GM10248 (cell line): ENCODE data around the gene DIAPH2.

Experiments used
- CTCF ChIA-PET: fragments of 300-600 bp; sonication (Branson Sonifier 250); formaldehyde crosslinking; extraction: SDS; loops from one replicate; lab custom pipeline; 2021; ENCODE audit warnings: antibody characterized with exemption; lab: Yijun Ruan, JAX
- POLR2A ChIA-PET: fragments of 350-650 bp; sonication (Branson Sonifier 250); formaldehyde crosslinking; extraction: SDS; loops from one replicate; lab custom pipeline; 2020; ENCODE audit warnings: antibody characterized with exemption; lab: Yijun Ruan, JAX
- DNase-seq: peaks from one replicate; pipeline ENCODE4 v3.0.0; 2012; ENCODE audit errors: extremely low spot score
- CTCF ChIP-seq: IDR thresholded peaks from 2 replicates; pipeline ENCODE4 v1.5.1; 2012; ENCODE audit warnings: mild to moderate bottlenecking, low read depth; ENCODE audit errors: extremely low read depth, missing control alignments, control extremely low read depth

DIAPH2 gene

DNA sequence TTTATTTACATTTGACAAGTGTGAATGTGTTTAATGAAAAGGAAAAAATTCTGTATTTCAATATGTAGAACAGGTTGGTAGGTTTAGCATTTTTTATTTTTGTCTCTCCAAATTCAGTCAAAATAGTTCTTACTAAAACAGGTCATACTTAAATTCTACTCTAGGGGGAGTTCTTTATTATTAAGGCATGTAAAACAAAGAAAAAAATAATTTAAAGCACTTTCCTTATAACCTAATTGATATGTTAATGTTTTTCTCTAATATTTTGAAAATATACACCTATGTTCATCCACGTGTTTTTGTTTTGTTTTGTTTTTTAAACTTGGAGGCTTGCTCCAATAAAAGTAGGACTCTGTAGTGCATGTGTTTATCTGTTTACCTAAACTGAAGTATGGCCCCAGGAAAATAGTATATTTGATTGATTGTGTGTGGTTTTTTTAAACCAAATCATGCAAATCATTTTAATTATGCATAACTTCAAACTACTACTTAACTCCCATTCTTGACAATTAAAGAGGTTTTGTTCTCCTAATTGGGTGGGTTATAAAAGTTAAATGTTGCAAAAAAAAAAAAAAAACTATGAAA is 761.7 kb downstream of the DIAPH2 start:
- no peak for DNase-seq
- CTCF ChIA-PET: interaction anchor here (1.0 kb wide), 1 partner anchor 15 kb away, joined by 3 read pairs; no protein-coding TSS in a partner anchor
- POLR2A ChIA-PET: no interaction called here
- TF ChIP-seq CTCF: no peak

DNA sequence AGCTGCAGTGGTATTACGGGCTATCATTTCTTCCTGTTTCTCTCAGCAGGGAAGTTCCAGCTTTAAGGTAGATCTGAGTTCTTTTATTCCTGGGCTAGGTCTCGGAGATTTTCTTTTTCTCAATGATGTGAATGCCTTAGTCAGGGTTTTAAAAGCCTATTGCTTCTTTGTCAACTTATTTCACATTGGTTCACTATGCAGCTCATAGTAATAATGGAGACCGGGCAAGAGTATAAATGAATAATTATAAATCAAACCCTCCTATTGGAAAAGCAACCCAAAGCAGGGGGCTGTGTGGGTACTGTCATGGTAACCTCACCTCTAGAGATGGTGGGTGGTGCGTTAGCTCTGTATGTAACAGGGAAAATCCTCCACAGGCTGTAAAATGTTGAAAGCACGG is 762.7 kb downstream of the DIAPH2 start:
- no peak for DNase-seq
- TF ChIP-seq CTCF: no peak
- ChIA-PET CTCF (interaction anchor here (1.0 kb wide), 1 partner anchor 14 kb away, joined by 3 read pairs; no protein-coding TSS in a partner anchor), POLR2A (no interaction called here)

DNA sequence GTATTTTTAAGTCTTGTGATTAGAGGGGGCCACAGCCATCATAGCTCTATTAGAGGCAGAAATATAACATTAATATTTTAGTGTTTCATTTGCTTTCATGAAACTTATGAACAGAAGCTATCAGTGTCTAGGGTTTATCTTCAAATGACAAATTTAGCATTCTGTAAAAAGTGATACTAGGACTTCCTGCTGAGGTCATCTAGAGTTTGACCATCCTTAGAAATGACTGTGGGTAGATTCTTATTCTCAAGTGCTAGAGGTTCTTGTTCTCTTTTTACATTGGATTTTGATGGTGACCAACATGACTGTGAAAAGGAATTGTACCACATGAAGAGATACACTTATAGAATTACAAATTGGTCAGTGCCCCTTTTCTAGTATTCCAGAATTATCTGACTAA is 767.6 kb downstream of the DIAPH2 start:
- CTCF ChIA-PET: no interaction called here
- TF ChIP-seq CTCF: no peak
- no peak for DNase-seq
- POLR2A ChIA-PET: no interaction called here

GRCh38 chrX:97461763-97462162 is 777.1 kb downstream of the DIAPH2 start:
- ChIA-PET CTCF (interaction anchor here (0.9 kb wide), 1 partner anchor 15 kb away, joined by 3 read pairs; no protein-coding TSS in a partner anchor), POLR2A (no interaction called here)
- no peak for TF ChIP-seq CTCF
- no peak for DNase-seq

DNA sequence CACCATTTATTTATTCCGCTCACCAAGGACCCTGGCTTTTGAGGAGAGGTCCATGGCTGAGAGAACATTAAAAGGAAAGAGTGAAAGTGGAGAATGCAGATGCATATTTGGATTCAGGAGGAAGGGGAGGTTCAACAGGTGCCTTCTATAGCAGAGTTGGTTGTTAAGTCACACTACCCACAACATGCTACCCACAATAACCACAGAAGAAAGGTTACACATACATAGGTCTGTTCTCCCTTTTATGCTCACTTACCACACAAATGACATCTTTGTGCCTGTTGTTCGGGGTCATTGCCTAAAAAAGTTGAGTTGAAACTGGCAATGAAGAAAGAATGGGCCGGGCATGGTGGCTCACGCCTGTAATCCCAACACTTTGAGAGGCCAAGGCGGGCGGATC is 786.4 kb downstream of the DIAPH2 start:
- no peak for DNase-seq
- CTCF ChIA-PET: no interaction called here
- POLR2A ChIA-PET: no interaction called here
- no peak for TF ChIP-seq CTCF

- POLR2A ChIA-PET: no interaction called here
- DNase-seq: no peak
- CTCF ChIA-PET: no interaction called here
- no peak for TF ChIP-seq CTCF
Observed at GRCh38 chrX:97474933-97475332, 790.3 kb downstream of the DIAPH2 start.
